ENCODE measurements around the gene RPS16. TPM values are rescaled to one million over a fixed set of nuclear protein-coding genes. Genes with fewer than 3 reads are reported as not detected.

RPS16 gene
- total and polyA plus RNA-seq, 2 of the 13 experiments (the other 11 are each of a cell fraction or from before 2014, with no cell fraction given): 488 to 2,583 TPM

- 0 out of 2 replicates have a peak, but pooled peaks have one; percentile 12 for TF ChIP-seq ZNF430 (CRISPR knock-in tag; IDR thresholded peaks at IDR 0.05)
- peak; percentile 40 for TF ChIP-seq SRSF1 (optimal IDR thresholded peaks at IDR 0.05; ENCODE audit: low read depth, low read length)
- 0 out of 2 replicates have a peak, but pooled peaks have one; percentile 20 for TF ChIP-seq ZNF142 (CRISPR knock-in tag; IDR thresholded peaks at IDR 0.05)
- no peak for TF ChIP-seq BRD4 (CRISPR knock-in tag; IDR thresholded peaks at IDR 0.05)
- TF ChIP-seq SIX1 (CRISPR knock-in tag; IDR thresholded peaks at IDR 0.05; ENCODE audit: borderline replicate concordance): no peak
- no peak for TF ChIP-seq FOXA1 (IDR thresholded peaks at IDR 0.05)
- TF ChIP-seq FOXA1 (CRISPR knock-in tag; IDR thresholded peaks at IDR 0.05): no peak
- TF ChIP-seq HOXD1 (CRISPR knock-in tag; IDR thresholded peaks at IDR 0.05): no peak
- no peak for TF ChIP-seq SALL2 (CRISPR knock-in tag; IDR thresholded peaks at IDR 0.05)
- 0 out of 2 replicates have a peak, but pooled peaks have one; percentile 13 for TF ChIP-seq ZNF572 (CRISPR knock-in tag; IDR thresholded peaks at IDR 0.05)
- TF ChIP-seq, protein P1, sequence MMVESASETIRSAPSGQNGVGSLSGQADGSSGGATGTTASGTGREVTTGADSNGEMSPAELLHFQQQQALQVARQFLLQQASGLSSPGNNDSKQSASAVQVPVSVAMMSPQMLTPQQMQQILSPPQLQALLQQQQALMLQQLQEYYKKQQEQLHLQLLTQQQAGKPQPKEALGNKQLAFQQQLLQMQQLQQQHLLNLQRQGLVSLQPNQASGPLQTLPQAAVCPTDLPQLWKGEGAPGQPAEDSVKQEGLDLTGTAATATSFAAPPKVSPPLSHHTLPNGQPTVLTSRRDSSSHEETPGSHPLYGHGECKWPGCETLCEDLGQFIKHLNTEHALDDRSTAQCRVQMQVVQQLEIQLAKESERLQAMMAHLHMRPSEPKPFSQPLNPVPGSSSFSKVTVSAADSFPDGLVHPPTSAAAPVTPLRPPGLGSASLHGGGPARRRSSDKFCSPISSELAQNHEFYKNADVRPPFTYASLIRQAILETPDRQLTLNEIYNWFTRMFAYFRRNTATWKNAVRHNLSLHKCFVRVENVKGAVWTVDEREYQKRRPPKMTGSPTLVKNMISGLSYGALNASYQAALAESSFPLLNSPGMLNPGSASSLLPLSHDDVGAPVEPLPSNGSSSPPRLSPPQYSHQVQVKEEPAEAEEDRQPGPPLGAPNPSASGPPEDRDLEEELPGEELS (CRISPR knock-in tag; IDR thresholded peaks at IDR 0.05): 0 out of 2 replicates have a peak, but pooled peaks have one; percentile 1
- 0 out of 2 replicates have a peak, but pooled peaks have one; percentile 37 for TF ChIP-seq TBX2 (CRISPR knock-in tag; IDR thresholded peaks at IDR 0.05; ENCODE audit: borderline replicate concordance)
- no peak for TF ChIP-seq SUZ12 (IDR thresholded peaks at IDR 0.05; ENCODE audit: low read depth, low read length)
- 0 out of 2 replicates have a peak, but pooled peaks have one; percentile 5 for TF ChIP-seq ETV5 (CRISPR knock-in tag; IDR thresholded peaks at IDR 0.05; ENCODE audit: borderline replicate concordance)
- TF ChIP-seq KLF11 (CRISPR knock-in tag; IDR thresholded peaks at IDR 0.05): 0 out of 2 replicates have a peak, but pooled peaks have one; percentile 33
- peak; percentile 55 for TF ChIP-seq FOSL2 (CRISPR knock-in tag; IDR thresholded peaks at IDR 0.05)
- TF ChIP-seq CHD4 (IDR thresholded peaks at IDR 0.05; ENCODE audit: borderline replicate concordance, low read length): no peak
- no peak for TF ChIP-seq MXD1 (CRISPR knock-in tag; IDR thresholded peaks at IDR 0.05)
- no peak for TF ChIP-seq MXI1 (IDR thresholded peaks at IDR 0.05; ENCODE audit: borderline replicate concordance, low read depth, low read length)
- peak; percentile 59 for TF ChIP-seq PATZ1 (CRISPR knock-in tag; IDR thresholded peaks at IDR 0.05)
- TF ChIP-seq ZNF782 (CRISPR knock-in tag; IDR thresholded peaks at IDR 0.05; ENCODE audit: borderline replicate concordance): no peak
These were observed 37.4 kb downstream of the RPS16 start (continued) for GRCh38 chr19:39398297-39398864.

All from HepG2 (cell line).